Upper lobe of left lung (tissue), 4 donors: ENCODE measurements around the gene TEAD4.

Experiments
- CTCF ChIP-seq, 6 experiments: fragments of 450-650 bp in 4 of 6; fragments of 200-600 bp in 2 of 6; sonication (generic) in 2 of 6; IDR thresholded peaks; one replicate each; pipeline ENCODE4 v1.5.1; 2016 to 2019; ENCODE audit warnings: antibody characterized with exemption in 6 of 6
- EP300 ChIP-seq, 4 donors: sonication (generic); formaldehyde crosslinking; IDR thresholded peaks; one replicate each; pipeline ENCODE4 v1.5.1; 2017; ENCODE audit warnings: antibody characterized with exemption in 4 of 4, control low read depth in 2 of 4
- POLR2A ChIP-seq, 4 donors: fragments of 450-650 bp; IDR thresholded peaks; one replicate each; pipeline ENCODE4 v1.5.1; 2016 to 2017; ENCODE audit warnings: antibody characterized with exemption in 4 of 4, mild to moderate bottlenecking in 2 of 4
- POLR2AphosphoS5 ChIP-seq, 2 donors: sonication (generic); formaldehyde crosslinking; IDR thresholded peaks; one replicate each; pipeline ENCODE4 v1.5.1; 2017; ENCODE audit warnings: antibody characterized with exemption in 2 of 2

GRCh38 chr12:3033539-3033867, 74.3 kb downstream of the TEAD4 start:
- TF ChIP-seq CTCF (IDR thresholded peaks at IDR 0.05) (no peak), POLR2A (IDR thresholded peaks at IDR 0.05) (no peak), POLR2AphosphoS5 (IDR thresholded peaks at IDR 0.05) (no peak), EP300 (IDR thresholded peaks at IDR 0.05) (no peak)
